ENCODE measurements around the gene EBF3. TPM values are rescaled to one million over a fixed set of nuclear protein-coding genes. Genes with fewer than 3 reads are reported as not detected.

Gene EBF3
- total RNA-seq, 4 donors from 2014 or later, result 0.77 to 10.7 (median 6.0) TPM

DNA sequence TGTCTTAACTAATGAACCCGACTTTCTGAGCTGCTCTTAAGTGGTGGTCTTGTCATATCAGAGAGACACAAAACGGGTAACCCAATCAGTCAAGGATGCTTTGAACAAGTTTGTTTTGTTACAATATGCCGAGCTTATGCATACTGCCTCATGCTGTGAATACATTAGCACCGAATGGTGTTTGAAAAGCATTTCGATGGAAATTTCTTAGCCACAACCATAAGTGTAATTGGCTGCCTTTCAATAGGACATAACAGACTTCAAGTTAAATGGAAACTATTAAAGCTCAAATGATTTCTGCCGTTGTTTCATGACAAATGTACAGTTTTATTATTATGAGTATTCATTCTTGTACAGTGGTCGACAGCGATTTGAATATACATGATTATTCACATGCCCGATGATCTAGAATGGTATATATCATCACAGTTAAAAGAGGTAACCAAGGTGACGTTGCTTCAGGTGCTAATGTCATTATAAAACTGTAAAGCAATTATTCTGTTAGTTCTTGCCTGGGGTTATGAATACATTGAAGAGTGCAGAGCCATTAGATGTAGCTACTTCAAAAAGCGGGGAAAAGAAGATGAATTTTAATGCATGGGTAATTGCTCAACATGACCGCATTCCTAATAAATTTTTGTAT, 118.8 kb downstream of the EBF3 start:
- no peak for DNase-seq
- intact Hi-C loops (cut with DNase I; ENCODE audit: low total_unique reads), result no loop called here
- no peaks in the 10 kb centered on the region for H3K4me1 ChIP-seq
- no peak overlapping the region for H3K4me3 ChIP-seq
- no peak for TF ChIP-seq POLR2A (IDR thresholded peaks at IDR 0.05)
- TF ChIP-seq, protein P1, sequence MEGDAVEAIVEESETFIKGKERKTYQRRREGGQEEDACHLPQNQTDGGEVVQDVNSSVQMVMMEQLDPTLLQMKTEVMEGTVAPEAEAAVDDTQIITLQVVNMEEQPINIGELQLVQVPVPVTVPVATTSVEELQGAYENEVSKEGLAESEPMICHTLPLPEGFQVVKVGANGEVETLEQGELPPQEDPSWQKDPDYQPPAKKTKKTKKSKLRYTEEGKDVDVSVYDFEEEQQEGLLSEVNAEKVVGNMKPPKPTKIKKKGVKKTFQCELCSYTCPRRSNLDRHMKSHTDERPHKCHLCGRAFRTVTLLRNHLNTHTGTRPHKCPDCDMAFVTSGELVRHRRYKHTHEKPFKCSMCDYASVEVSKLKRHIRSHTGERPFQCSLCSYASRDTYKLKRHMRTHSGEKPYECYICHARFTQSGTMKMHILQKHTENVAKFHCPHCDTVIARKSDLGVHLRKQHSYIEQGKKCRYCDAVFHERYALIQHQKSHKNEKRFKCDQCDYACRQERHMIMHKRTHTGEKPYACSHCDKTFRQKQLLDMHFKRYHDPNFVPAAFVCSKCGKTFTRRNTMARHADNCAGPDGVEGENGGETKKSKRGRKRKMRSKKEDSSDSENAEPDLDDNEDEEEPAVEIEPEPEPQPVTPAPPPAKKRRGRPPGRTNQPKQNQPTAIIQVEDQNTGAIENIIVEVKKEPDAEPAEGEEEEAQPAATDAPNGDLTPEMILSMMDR (IDR thresholded peaks at IDR 0.05), result no peak
- H3K27me3 ChIP-seq, result no peaks in the 10 kb centered on the region
- no peaks in the 10 kb centered on the region for H3K9me3 ChIP-seq
- no peaks in the 10 kb centered on the region for H3K36me3 ChIP-seq
- H3K27ac ChIP-seq, result no peak overlapping the region

DNA sequence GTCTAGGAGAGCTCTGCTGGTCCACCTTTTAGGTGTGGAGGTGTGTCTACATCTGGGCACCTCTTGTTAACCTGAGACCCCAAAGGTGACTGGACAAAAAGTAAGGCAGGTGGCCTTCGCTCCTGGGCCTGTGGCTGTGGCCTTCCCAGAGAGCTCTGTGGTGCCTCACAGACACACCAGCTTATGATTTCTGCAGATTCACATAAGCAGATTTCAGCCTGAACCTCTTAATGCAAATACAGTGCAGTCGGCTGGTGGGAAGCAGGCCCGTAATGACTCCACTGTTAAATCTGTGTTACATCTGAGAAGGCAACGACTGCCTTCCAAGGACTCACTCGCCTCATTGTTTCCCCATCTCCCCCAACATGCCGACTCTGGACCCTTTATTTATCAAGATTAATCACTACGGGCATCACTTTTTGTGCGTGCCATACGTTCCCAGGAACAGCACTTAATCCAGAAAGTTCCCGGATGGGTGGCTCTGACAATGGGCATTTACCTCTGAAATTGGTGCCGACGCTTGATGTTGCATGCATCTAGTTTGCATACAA, 119.8 kb downstream of the EBF3 start:
- H3K4me1 ChIP-seq, result no peaks in the 10 kb centered on the region
- TF ChIP-seq, protein P1 (IDR thresholded peaks at IDR 0.05), result no peak
- no peak for TF ChIP-seq POLR2A (IDR thresholded peaks at IDR 0.05)
- H3K27ac ChIP-seq, result no peak overlapping the region
- H3K36me3 ChIP-seq, result no peaks in the 10 kb centered on the region
- no peaks in the 10 kb centered on the region for H3K27me3 ChIP-seq
- intact Hi-C loops (cut with DNase I; ENCODE audit: low total_unique reads), result no loop called here
- no peaks in the 10 kb centered on the region for H3K9me3 ChIP-seq
- no peak overlapping the region for H3K4me3 ChIP-seq
- no peak for DNase-seq

DNA sequence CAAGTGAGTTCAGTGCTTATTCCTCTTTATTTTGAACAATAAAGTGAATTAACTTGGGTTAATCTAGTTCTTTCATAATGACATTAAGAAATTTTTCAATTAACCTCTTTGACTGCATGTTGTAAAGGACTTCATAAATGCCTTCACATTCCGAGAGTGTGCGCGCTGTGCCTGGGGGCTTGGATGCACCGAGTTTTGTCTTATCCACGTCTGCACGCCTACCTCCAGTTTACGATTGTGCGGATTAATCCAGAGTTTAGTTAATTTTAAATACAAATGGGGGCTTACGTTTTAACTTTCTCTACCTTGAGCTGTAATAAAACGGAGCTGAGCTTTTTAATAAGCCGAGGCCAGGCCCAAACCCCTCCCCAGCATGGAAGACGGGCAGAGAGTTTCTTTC, 120.4 kb downstream of the EBF3 start:
- intact Hi-C loops (cut with DNase I; ENCODE audit: low total_unique reads), result no loop called here
- no peak for TF ChIP-seq POLR2A (IDR thresholded peaks at IDR 0.05)
- TF ChIP-seq, protein P1 (IDR thresholded peaks at IDR 0.05), result no peak
- H3K36me3 ChIP-seq, result no peaks in the 10 kb centered on the region

DNA sequence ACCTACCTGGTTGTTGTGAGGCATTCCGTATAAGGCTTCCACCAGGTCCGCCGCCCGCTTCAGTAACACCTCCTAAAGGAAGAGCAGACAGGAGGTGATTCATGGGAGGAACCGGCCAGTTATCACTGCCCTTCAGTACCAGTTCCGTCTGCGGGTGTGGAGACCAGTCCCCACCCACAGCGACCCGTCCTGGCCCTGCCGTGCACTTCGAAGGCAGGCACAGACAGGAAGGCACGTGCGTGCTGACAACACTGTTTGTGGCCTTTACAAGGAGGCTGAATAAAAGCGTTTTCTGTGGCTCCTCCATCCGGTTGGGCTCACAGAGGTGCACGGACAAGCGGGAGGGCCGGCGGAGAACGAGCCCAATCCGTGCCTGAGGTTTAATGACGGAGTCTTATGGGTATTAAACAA, 120.9 kb downstream of the EBF3 start:
- H3K4me3 ChIP-seq, result no peak overlapping the region
- H3K27ac ChIP-seq, result no peak overlapping the region
- DNase-seq, result no peak
- no peaks in the 10 kb centered on the region for H3K36me3 ChIP-seq
- TF ChIP-seq, protein P1 (IDR thresholded peaks at IDR 0.05), result no peak
- no peak for TF ChIP-seq POLR2A (IDR thresholded peaks at IDR 0.05)
- H3K9me3 ChIP-seq, result no peaks in the 10 kb centered on the region
- H3K27me3 ChIP-seq, result no peaks in the 10 kb centered on the region
- intact Hi-C loops (cut with DNase I; ENCODE audit: low total_unique reads), result no loop called here
- H3K4me1 ChIP-seq, result no peaks in the 10 kb centered on the region

More for the DNA sequence above, 120.4 kb downstream of the EBF3 start:
- no peak for DNase-seq
- no peak overlapping the region for H3K4me3 ChIP-seq
- H3K27me3 ChIP-seq, result no peaks in the 10 kb centered on the region
- H3K27ac ChIP-seq, result no peak overlapping the region
- H3K4me1 ChIP-seq, result no peaks in the 10 kb centered on the region
- no peaks in the 10 kb centered on the region for H3K9me3 ChIP-seq

DNA sequence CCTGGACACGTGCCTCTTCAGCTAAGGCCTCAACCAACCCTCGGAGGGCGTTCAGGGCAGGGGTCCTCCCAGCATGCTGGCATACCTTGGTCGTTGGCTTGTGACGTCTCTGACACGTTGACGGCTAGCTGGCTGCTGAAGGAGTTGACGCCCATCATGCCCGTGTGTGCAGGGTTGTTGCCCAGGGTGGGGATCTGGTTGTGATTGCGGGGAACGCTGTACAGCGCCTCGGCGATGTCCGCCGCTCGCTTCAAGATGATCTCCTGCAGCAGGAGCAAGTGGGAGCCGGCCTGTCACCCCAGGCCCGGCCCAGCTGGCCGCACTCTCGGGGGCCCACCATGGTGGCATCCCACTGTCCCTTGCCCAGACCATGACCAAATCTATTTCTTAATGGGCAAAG, 122.0 kb downstream of the EBF3 start:
- no peaks in the 10 kb centered on the region for H3K27me3 ChIP-seq
- DNase-seq, result no peak
- TF ChIP-seq, protein P1 (IDR thresholded peaks at IDR 0.05), result no peak
- TF ChIP-seq POLR2A (IDR thresholded peaks at IDR 0.05), result no peak
- no peaks in the 10 kb centered on the region for H3K9me3 ChIP-seq
- intact Hi-C loops (cut with DNase I; ENCODE audit: low total_unique reads), result no loop called here
- no peak overlapping the region for H3K27ac ChIP-seq
- no peaks in the 10 kb centered on the region for H3K36me3 ChIP-seq
- H3K4me3 ChIP-seq, result no peak overlapping the region
- no peaks in the 10 kb centered on the region for H3K4me1 ChIP-seq
